GM19240 (cell line): Measurements from ENCODE around the gene MECR.
"Not testable (repeated sequence)": the region's sequence is repeated elsewhere in the genome, so short reads cannot be mapped to it uniquely, and the experiment has no call there.

Experiments used
- DNase-seq: peaks from one replicate; pipeline ENCODE4 v3.0.0; 2011; ENCODE audit warnings: low spot score; ENCODE audit not compliant: insufficient read length

MECR gene

DNA sequence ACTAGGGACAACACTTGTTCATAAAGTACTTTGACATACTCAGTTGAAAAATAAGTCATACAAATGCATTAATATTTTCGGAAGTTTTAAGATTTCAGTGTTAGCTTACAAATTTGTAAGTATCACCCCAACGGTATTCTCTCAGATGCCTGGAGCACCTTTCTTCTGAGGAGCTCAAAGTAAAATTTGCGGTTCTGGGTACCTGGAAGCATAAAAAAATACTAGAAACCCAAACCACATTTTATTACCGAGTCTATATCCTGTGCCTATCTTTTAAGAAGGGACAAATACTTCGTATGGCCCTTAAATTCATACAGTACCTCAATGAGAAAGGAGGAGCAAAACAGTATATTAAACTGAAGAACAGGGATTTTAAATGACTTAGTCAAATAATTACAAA lies 59.2 kb downstream of the MECR start:
- no peak for DNase-seq

- no peak for DNase-seq
These were observed 59.6 kb downstream of the MECR start for GRCh38 chr1:29171089-29171488.

DNA sequence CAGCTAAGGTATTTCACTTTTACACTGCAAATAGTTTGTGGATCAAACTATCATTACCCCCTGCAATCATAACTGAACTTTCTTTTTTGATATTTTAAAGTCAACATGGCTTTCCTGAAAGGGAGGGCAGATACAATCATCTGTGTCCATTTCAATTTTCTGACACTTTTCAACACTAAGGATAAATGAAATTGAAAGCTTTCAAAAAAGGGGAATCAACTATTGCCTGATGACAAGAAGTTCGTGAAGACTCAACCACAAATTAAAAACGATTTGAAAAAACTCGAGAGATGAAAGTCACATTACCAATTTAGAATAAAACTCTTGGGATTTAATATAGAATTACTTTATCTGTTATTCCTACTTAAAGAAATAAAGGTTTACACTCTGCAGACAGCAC lies 60.8 kb downstream of the MECR start:
- DNase-seq = no peak

- DNase-seq = no peak
These were observed 62.8 kb downstream of the MECR start for GRCh38 chr1:29167904-29168303.

DNA sequence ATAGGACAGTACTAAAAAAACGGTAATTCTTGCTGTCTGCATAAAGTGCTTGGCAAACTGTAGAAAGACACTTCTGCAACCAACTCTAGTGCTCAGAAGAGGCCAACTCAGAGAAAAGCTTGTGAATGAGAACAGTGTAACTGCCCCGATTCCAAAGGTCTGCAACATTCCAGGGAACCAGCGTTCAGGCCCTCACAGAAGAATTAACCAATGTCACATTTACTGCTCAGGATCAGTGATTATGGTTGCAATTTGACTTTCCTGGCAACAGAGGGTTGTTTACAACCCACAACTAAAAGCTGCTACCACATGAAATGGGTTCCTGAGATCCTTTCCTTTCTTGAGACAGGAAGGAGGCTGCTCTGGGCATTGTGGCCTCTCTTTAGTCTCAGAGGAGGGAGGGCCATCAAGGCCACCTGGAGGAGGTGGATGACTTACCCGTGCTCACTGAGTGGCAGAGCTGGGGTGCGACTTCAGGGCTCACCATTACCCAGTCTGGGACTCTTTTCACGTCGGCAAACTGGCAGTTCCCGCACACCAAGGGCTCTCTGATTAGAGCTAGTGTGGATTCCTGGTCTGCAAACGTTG lies 64.3 kb downstream of the MECR start:
- no peak for DNase-seq

DNA sequence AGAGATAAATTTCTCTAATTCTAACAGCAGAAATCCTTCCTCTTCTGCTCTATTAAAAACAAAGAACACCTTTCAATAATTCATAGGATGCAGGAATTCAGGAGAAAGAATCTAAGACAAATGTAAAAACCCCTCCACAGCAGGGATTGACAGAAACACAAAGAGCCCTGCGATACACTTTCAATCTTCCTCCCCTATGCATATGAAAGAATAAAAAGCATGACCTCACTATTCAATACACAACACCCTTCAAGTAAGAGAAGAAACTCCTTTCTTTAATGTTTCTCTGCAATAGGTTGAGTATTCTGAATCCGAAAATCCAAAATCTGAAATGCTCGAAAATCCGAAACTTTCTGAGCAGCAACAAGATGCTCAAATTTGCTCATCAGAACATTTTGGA lies 66.1 kb downstream of the MECR start:
- no peak for DNase-seq

GRCh38 chr1:29162476-29163138 lies 68.1 kb downstream of the MECR start:
- DNase-seq = no peak

- no peak for DNase-seq
These were observed 68.7 kb downstream of the MECR start for GRCh38 chr1:29162025-29162424.

DNA sequence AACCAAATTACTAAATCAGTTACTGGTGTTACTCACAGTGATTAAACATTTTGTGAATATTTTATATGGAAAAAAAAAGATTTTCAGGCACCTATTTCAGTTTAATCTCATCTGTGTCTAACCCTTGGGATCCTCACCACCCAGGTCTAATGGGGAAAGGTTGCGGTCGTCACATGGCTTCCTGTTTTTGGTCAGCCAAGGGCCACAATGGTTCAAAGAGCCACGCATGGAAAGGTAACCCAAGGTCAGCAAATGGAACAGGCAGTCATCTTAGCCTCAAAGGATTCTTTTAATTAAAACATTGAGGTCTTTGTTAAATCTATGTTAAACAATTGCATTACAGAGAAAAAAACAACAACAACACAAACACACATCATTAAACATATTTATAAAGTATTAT lies 71.0 kb downstream of the MECR start:
- DNase-seq = no peak

GRCh38 chr1:29157269-29157601 lies 73.5 kb downstream of the MECR start:
- no peak for DNase-seq

- no peak for DNase-seq
These were observed 74.0 kb downstream of the MECR start for GRCh38 chr1:29156543-29157268.

DNA sequence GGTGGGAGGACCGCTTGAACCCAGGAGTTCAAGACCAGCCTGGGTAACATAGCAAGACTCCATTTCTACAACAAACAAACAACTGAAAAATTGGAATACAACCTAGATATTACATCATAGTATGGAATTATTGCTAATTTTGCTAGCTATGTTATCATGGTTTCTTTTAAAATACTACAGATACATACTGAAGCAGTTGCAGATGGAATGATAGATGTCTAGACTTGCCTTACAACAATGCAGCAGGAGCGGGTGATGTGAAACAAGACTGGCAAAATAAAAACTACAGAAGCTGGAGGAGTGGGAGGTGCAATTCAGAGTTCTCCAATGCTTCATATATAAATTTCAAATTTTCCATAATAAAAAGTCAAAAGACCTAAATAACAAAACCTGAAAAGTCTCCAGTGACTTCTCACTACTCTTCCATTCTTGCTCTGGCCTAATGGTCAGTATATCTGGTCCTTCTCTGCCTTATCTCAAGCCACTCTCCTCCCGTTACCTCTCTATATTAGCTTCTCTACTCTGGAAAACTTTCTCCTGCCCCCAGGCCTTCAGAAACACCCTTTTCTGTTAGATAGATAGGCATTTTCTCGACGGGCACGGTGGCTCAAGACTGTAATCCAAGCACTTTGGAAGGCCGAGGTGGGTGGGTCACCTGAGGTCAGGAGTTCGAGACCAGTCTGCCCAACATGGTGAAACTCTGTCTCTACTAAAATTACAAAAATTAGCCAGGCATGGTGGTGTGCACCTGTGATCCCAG lies 78.5 kb downstream of the MECR start:
- DNase-seq = no peak

DNA sequence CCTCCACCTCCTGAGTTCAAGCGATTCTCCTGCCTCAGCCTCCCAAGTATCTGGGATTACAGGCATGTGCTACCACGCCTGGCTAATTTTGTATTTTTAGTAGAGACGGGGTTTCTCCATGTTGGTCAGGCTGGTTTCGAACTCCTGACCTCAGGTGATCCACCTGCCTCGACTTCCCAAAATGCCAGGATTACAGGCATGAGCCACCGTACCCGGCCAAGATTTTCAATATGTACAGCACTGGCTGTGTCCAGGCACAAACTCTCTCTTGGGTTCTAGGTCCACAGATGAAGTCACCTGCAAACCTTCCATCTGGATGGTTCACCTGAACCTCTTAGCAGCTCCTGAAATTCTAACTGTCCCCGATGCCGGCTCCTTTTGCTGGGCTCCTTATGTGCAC lies 80.4 kb downstream of the MECR start:
- not testable (repeated sequence) for DNase-seq

DNA sequence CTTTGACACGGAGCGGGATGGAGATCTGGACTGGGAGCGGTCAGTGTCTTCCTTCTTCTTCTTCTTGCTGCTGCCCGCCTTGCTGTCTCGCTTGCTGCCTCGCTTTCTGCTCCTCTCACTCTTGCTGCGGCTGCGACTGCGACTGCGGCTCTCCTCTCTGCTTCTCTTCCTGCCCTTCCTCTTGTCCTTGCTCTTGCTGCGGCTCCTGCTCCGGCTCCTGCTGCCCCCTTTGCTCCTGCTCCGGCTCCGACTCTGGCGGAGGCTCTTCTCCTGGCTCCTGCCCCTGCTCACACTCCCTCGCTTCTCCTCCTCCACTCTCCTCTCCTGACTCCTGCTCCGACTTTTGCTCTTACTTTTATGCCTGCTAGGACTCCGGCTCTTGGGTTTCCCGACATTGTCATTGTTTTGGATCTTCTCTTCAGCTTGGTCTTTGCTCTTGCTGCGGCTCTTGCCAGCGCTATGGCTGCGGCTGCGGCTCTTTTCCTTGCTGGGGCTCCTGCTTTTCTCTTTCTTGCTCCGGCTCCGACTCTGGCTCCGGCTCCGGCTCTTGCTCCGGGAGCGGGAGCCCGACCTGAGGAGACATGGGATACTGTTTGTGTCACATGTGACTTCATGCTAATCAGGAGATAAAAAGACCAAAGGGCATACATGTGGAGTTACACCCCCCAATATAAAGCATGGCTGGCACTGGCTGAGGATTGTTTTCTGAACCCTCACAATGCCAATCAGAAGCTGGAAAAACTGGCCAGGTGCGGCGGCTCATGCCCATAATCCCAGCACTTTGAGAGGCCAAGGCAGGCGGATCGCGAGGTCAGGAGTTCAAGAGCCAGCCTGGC lies 81.9 kb downstream of the MECR start:
- no peak for DNase-seq

- no peak for DNase-seq
These were observed 84.8 kb downstream of the MECR start for GRCh38 chr1:29145739-29146437.

DNA sequence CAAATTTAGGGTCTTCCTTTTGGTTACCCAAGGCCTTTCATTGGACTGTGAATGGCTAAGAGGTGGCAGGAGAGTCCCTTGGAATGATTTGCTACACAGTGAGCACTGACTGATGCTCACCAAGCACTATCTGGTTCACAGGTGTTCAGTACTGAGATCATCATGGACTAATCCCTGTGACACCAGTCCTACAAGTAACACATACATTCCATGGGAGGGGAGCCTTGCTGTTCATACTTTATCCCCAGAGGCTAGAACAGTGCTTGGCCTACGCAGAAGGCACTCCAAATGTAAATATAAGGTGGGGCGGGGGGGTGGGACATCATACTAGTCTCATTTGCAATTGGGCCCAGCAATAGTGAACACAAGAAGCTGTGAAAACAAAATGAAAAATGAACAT lies 86.6 kb downstream of the MECR start:
- no peak for DNase-seq

DNA sequence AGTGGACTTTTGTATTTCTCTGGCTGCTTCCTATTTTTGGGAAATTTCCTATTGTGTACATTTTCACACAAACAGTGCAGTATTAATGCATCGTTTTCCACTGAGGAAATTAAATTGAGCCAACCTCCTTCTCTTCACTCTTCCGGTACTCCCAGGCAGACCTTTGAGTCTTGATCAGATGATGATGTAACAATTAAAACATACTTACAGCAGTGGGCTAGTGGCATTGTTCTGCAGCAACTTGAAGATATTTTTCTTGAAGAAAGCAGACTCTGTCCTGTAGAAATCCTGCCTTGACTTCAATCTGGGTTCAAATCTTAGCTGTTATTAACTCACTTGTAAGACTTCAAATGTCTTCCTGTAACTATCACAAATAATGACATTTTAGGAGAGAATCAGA lies 88.0 kb downstream of the MECR start:
- DNase-seq = no peak
